ENCODE measurements around the gene NAA25. TPM values are rescaled to one million over a fixed set of nuclear protein-coding genes. Genes with fewer than 3 reads are reported as not detected.

NAA25 gene
- total and polyA plus RNA-seq, 9 of the 15 experiments (the other 6 are each of a cell fraction or from before 2014, with no cell fraction given), result 26.6 to 59.6 (median 48.9) TPM

- peak; percentile 65; the same call in 1 of the 2 replicates for TF ChIP-seq CREB1 (IDR thresholded peaks at IDR 0.05)
- TF ChIP-seq CREB1 (CRISPR knock-in tag; IDR thresholded peaks at IDR 0.05), result peak; percentile 71
- peak; percentile 96 for TF ChIP-seq POLR2G (IDR thresholded peaks at IDR 0.05; ENCODE audit: low read depth, low read length)
- peak; percentile 38 to 56; a peak in 3 of 4 replicates for TF ChIP-seq MAZ (CRISPR knock-in tag; conservative IDR thresholded peaks at IDR 0.05 in 1 of 2, IDR thresholded peaks at IDR 0.05 in 1 of 2)
- TF ChIP-seq ZNF212 (CRISPR knock-in tag; IDR thresholded peaks at IDR 0.05), result no peak
- 0 out of 2 replicates have a peak, but pooled peaks have one; percentile 53 for TF ChIP-seq ZBTB9 (CRISPR knock-in tag; IDR thresholded peaks at IDR 0.05)
- TF ChIP-seq ZKSCAN1 (IDR thresholded peaks at IDR 0.05; ENCODE audit: low read depth, low read length), result peak; percentile 78; the same call in 1 of the 2 replicates
- 0 out of 2 replicates have a peak, but pooled peaks have one; percentile 9 for TF ChIP-seq BCOR (IDR thresholded peaks at IDR 0.05)
- peak; percentile 97 for TF ChIP-seq NEUROD1 (IDR thresholded peaks at IDR 0.05; ENCODE audit: borderline replicate concordance, low read depth, low read length, partially characterized antibody)
- TF ChIP-seq GABPB1 (CRISPR knock-in tag; IDR thresholded peaks at IDR 0.05), result peak; percentile 96
- peak; percentile 51 for TF ChIP-seq CCNT2 (IDR thresholded peaks at IDR 0.05; ENCODE audit: borderline replicate concordance, extremely low read depth, insufficient read length, low read depth, low read length)
- TF ChIP-seq POLR2H (tag; IDR thresholded peaks at IDR 0.05; ENCODE audit: low read depth), result peak; percentile 58; the same call in 1 of the 2 replicates
- TF ChIP-seq POLR2A (conservative IDR thresholded peaks at IDR 0.05), result peak; percentile 95
- TF ChIP-seq CBX3 (IDR thresholded peaks at IDR 0.05; ENCODE audit: borderline replicate concordance in 1 of 2, low read length in 2 of 2), result 0 out of 3 replicates have a peak, but pooled peaks of 1 of the 2 experiments have one; percentile 55
- TF ChIP-seq ZNF766 (CRISPR knock-in tag; conservative IDR thresholded peaks at IDR 0.05), result peak; percentile 40; the same call in 1 of the 2 replicates
- no peak for TF ChIP-seq RUNX1 (IDR thresholded peaks at IDR 0.05; ENCODE audit: low read depth)
- TF ChIP-seq TBP (optimal IDR thresholded peaks at IDR 0.05; ENCODE audit: low read depth, low read length), result peak; percentile 94
- peak; percentile 94 for TF ChIP-seq SP2 (IDR thresholded peaks at IDR 0.05; ENCODE audit: extremely low read depth, low read depth, low read length, poor library complexity, severe bottlenecking)
- 0 out of 2 replicates have a peak, but pooled peaks have one; percentile 48 for TF ChIP-seq ZBTB43 (CRISPR knock-in tag; IDR thresholded peaks at IDR 0.05)
- TF ChIP-seq PCBP1 (IDR thresholded peaks at IDR 0.05; ENCODE audit: low read depth, low read length, poor library complexity, severe bottlenecking), result peak; percentile 65
- 0 out of 2 replicates have a peak, but pooled peaks have one; percentile 57 for TF ChIP-seq GTF2E2 (tag; IDR thresholded peaks at IDR 0.05)
- no peak for TF ChIP-seq XRCC4 (IDR thresholded peaks at IDR 0.05; ENCODE audit: extremely low read depth, insufficient read depth, insufficient read length)
- peak; percentile 49 for TF ChIP-seq EGR1 (conservative IDR thresholded peaks at IDR 0.05)
- peak; percentile 91 for TF ChIP-seq ELF1 (tag; IDR thresholded peaks at IDR 0.05)
- peak; percentile 92; the same call in 1 of the 2 replicates for TF ChIP-seq MTA3 (IDR thresholded peaks at IDR 0.05; ENCODE audit: borderline replicate concordance)
These were observed 16.8 kb upstream of the NAA25 start, which contains the start of gene TRAFD1 (continued) for GRCh38 chr12:112125250-112125999.
